Activated CD4-positive, alpha-beta T cell treated with anti-CD3 and anti-CD28 coated beads, Interleukin-2, Interleukin-6, amounts not matched to agents 100 ng/mL and 50 ng/mL, durations not matched to agents 16 hours and 8 hours (primary cell): Measurements from ENCODE around the gene ZBTB7C.

Experiments used
- DNase-seq: peaks from one replicate; pipeline ENCODE4 v3.0.0-alpha.2; 2020

Gene ZBTB7C

DNA sequence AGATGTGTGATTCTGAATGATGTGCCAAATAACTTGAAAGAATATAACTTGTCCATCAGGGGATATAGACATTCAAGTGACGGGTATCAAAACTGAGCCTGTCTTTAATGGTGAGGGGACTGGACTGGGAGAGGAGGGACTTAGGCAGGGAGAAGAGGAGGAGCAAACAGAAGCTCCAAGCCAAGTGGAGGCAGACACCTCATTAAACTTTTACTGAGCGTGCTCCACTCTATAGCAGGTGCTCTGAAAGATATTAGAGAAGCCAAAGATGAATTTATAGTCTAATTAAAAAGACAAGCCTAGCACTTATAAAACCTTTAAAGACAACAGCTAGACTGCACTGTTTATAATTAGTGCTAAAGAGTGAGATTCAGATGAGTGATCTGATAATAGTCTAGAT, 431.0 kb downstream of the ZBTB7C start:
- DNase-seq = no peak
